ENCODE measurements around the gene AGBL2.
"Not testable (repeated sequence)": the region's sequence is repeated elsewhere in the genome, so short reads cannot be mapped to it uniquely, and the experiment has no call there.

Gene AGBL2

GRCh38 chr11:47715082-47715669, at the start of gene AGBL2:
Gene AGBL2, minus strand, starts transcription at chr11:47715369. Its CDS starts 719 bp downstream, at chr11:47714650.
- peak; percentile 83 for DNase-seq

GRCh38 chr11:47759291-47759690, 44.1 kb upstream of the AGBL2 start:
- not testable (repeated sequence) for DNase-seq

GRCh38 chr11:47756208-47756607, 41.0 kb upstream of the AGBL2 start:
- DNase-seq = no peak

- DNase-seq = no peak
Observed at GRCh38 chr11:47750725-47751124, 35.6 kb upstream of the AGBL2 start.

- not testable (repeated sequence) for DNase-seq
Observed at GRCh38 chr11:47742494-47742893, 27.3 kb upstream of the AGBL2 start.

GRCh38 chr11:47737817-47738216, 22.6 kb upstream of the AGBL2 start:
- not testable (repeated sequence) for DNase-seq

- no peak for DNase-seq
Observed at GRCh38 chr11:47732271-47732670, 17.1 kb upstream of the AGBL2 start.

- DNase-seq = no peak
Observed at GRCh38 chr11:47731475-47731874, 16.3 kb upstream of the AGBL2 start.

- no peak for DNase-seq
Observed at GRCh38 chr11:47726878-47727514, 11.8 kb upstream of the AGBL2 start.

- DNase-seq = no peak
Observed at GRCh38 chr11:47726118-47726442, 10.9 kb upstream of the AGBL2 start.

GRCh38 chr11:47725442-47726117, 10.4 kb upstream of the AGBL2 start:
- DNase-seq = no peak

GRCh38 chr11:47724041-47724729, 9.0 kb upstream of the AGBL2 start:
- no peak for DNase-seq

GRCh38 chr11:47723041-47723440, 7.9 kb upstream of the AGBL2 start:
- no peak for DNase-seq

- no peak for DNase-seq
Observed at GRCh38 chr11:47720651-47721050, 5.5 kb upstream of the AGBL2 start.

GRCh38 chr11:47716692-47717091, 1.5 kb upstream of the AGBL2 start:
- DNase-seq = peak; percentile 17

- no peak for DNase-seq
Observed at GRCh38 chr11:47714554-47715081, 551 bp downstream of the AGBL2 start.

- DNase-seq = no peak
Observed at GRCh38 chr11:47711816-47712215, 3.4 kb downstream of the AGBL2 start.

- no peak for DNase-seq
Observed at GRCh38 chr11:47711225-47711624, 3.9 kb downstream of the AGBL2 start.

- peak; percentile 44 for DNase-seq
Observed at GRCh38 chr11:47707275-47707786, 7.8 kb downstream of the AGBL2 start.

GRCh38 chr11:47705721-47706120, 9.4 kb downstream of the AGBL2 start:
- DNase-seq = no peak

GRCh38 chr11:47691979-47692378, 23.2 kb downstream of the AGBL2 start:
- DNase-seq = no peak

GRCh38 chr11:47689480-47689879, 25.7 kb downstream of the AGBL2 start:
- no peak for DNase-seq

GRCh38 chr11:47688991-47689390, 26.2 kb downstream of the AGBL2 start:
- DNase-seq = no peak
